ENCODE measurements around the gene LRRC8B. TPM values are rescaled to one million over a fixed set of nuclear protein-coding genes. Genes with fewer than 3 reads are reported as not detected.

LRRC8B gene
- total RNA-seq, 4 donors from 2014 or later, result 7.0 to 10.5 (median 8.7) TPM

DNA sequence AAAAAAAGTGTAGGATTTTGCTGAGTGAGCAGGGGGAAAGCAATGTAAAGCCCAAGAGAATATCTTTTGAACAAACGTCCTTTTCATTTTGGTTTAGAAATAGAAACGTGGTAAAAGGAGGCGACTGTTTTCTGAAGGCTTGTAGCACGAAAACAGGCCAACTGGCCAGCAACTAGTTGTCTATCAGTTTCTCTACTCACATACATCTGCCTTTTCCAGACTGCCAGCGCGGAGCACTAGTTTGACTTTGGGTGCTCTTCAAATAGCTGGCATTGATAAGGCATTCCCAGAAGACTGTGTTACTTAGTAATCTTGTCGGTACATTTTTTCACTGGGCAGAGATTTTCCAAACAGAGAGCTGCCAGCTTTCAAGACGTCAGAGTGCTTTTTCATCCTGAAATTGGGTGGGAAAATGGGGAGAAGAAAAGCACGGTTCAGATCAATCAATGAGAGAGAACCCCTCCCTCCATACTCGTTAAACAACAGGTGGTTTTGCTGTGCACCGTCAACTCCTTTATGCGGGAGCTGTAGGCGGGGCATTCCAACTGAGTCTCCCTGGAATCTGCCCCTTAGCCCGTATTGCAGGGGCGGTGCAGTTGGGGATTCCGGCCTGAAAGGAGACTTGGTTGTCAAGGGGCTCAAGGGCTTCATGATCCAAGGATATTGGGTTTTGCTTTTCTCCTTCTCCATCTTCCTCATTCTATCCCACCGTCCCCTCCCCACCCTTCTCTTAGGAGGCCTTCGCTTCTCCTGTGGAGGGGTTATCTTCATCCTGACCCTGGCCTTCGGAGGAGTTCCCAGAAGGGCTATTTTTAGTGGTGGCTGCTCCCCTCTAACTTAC, 107.4 kb downstream of the LRRC8B start:
- peak; percentile 10 for DNase-seq
- Histone ChIP-seq H3K9me3 (no peaks in the 10 kb centered on the region), H3K4me1 (peaks cover 0 to 17% (median 14%) of the 10 kb centered on the region in 4 donors), H3K27me3 (peaks cover 7% of the 10 kb centered on the region), H3K4me3 (peak overlapping the region; percentile 60 to 83 (median 72)), H3K36me3 (no peaks in the 10 kb centered on the region), H3K27ac (peak overlapping the region; percentile 84 to 87 (median 84))
- in situ Hi-C loops (cut with MboI; ENCODE audit: low pct_ligation_motif_present in 1 of 4, low pct_unique_long_range_greater_than_20kb in 1 of 4, low sequenced_read_pairs in 3 of 4), result loop anchor here in 3 of 4 donors (10.0 to 25.0 kb wide), 3 partner anchors 123 to 355 kb away; partner anchors contain the start of gene ZNF326 (in 1 of the 3)
- WGBS, 2 donors (ENCODE audit: low coverage in 1 of 2), result 42 to 50% methylated on average over 13 to 19 of the region's 19 CpGs
- TF ChIP-seq EP300 (IDR thresholded peaks at IDR 0.05; ENCODE audit: low read depth), result no peak
- TF ChIP-seq CTCF (IDR thresholded peaks at IDR 0.05), result no peak
- TF ChIP-seq POLR2AphosphoS5 (IDR thresholded peaks at IDR 0.05), result no peak
- no peak for TF ChIP-seq POLR2A (IDR thresholded peaks at IDR 0.05)
- intact Hi-C loops (cut with DNase I; ENCODE audit: low total_unique reads), result loop anchor here (5.0 kb wide), 2 partner anchors 130 to 350 kb away; no protein-coding TSS in a partner anchor

DNA sequence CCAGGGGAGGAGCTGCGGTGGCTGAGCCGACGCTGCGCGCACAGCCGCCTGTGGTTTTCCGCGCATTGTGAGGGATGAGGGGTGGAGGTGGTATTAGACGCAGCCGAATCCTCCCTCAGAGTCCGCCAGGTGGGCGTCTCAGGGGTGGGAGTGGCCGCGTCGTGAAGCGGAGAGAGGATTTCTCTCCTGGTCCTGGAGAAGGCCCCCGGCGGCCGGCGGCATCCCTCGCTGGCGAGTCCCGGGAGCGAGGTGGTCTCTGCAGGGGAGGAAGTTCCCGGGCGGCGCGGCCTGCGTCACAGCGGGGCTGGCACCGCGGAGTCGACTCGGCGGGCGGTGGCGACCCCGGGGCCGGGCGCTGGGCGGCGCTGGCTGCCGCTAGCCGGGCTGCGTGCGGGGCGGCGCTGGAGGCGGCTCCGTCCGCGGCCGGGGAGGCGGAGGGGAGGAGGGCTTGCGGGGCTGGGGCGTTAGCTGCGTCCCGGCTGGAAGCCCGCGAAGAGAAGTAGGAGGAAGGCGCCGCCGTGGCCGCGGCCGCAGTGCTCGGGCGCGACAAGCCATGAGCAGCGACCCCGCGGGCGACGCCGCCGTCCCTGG, 108.1 kb downstream of the LRRC8B start, which contains the start of gene LRRC8C:
TSS of gene LRRC8C (plus strand) at position 464 of the 591 bp plus-strand sequence. CDS start 53,354 bp downstream, outside the sequence.
- Histone ChIP-seq H3K4me1 (peaks cover 0 to 17% (median 14%) of the 10 kb centered on the region in 4 donors), H3K27ac (peak within 1 kb of the TSS; percentile 84 to 87 (median 84)), H3K9me3 (no peaks in the 10 kb centered on the region), H3K27me3 (peaks cover 7% of the 10 kb centered on the region), H3K36me3 (no peaks in the 10 kb centered on the region), H3K4me3 (peak within 1 kb of the TSS; percentile 60 to 85 (median 82))
- intact Hi-C loops (cut with DNase I; ENCODE audit: low total_unique reads), result loop anchor here (5.0 kb wide), 2 partner anchors 130 to 350 kb away; no protein-coding TSS in a partner anchor
- peak; percentile 84 for DNase-seq
- peak; percentile 17 for TF ChIP-seq POLR2A (IDR thresholded peaks at IDR 0.05)
- peak in 1 of 3 donors; percentile 32 for TF ChIP-seq POLR2AphosphoS5 (IDR thresholded peaks at IDR 0.05)
- peak in 2 of 5 experiments; percentile 18 to 26 for TF ChIP-seq CTCF (IDR thresholded peaks at IDR 0.05)
- TF ChIP-seq EP300 (IDR thresholded peaks at IDR 0.05; ENCODE audit: low read depth), result no peak
- in situ Hi-C loops (cut with MboI; ENCODE audit: low pct_ligation_motif_present in 1 of 4, low pct_unique_long_range_greater_than_20kb in 1 of 4, low sequenced_read_pairs in 3 of 4), result loop anchor here in 3 of 4 donors (10.0 to 25.0 kb wide), 3 partner anchors 122 to 355 kb away; partner anchors contain the start of gene ZNF326 (in 1 of the 3)
- 1% methylated on average over 64 of the region's 76 CpGs; no CpG with 5 or more reads in 1 of the 2 donors for WGBS, 2 donors (ENCODE audit: low coverage in 1 of 2)

DNA sequence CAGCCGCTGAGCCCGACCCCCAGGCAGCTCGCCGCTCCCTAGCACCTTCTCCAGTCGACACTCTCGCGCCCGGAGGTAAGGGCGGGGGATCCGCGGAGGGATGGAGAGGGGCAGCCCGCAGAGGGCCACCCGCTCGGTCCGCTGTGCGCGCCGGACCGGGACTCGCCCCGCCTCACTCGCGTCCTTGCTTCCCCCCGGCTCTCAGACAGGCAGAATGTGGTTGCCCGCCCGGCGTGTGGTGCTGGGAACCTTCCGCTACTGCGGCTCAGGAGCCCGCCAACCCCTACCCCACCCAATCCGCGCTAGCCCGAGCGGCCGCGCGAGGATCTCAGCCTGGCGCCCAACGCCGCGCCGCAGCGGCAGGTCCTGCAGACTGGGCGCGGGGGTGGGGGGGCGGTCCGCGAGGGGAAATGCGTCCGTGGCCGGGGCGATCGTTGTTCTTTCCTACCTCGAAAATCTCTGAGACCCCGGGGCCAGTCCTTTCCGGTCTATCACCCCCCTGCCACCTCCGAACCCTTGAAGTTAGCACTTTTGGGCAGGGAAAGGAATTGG, 108.7 kb downstream of the LRRC8B start:
- H3K27ac ChIP-seq, result peak overlapping the region; percentile 84 to 87 (median 84)
- no peaks in the 10 kb centered on the region for H3K9me3 ChIP-seq
- in situ Hi-C loops (cut with MboI; ENCODE audit: low pct_ligation_motif_present in 1 of 4, low pct_unique_long_range_greater_than_20kb in 1 of 4, low sequenced_read_pairs in 3 of 4) (loop anchor here in 3 of 4 donors (10.0 to 25.0 kb wide), 3 partner anchors 121 to 354 kb away; partner anchors contain the start of gene ZNF326 (in 1 of the 3)), intact Hi-C loops (cut with DNase I; ENCODE audit: low total_unique reads) (loop anchor here (5.0 kb wide), 2 partner anchors 129 to 349 kb away; no protein-coding TSS in a partner anchor)
- 0% methylated on average over 35 of the region's 57 CpGs; no CpG with 5 or more reads in 1 of the 2 donors for WGBS, 2 donors (ENCODE audit: low coverage in 1 of 2)
- TF ChIP-seq POLR2A (IDR thresholded peaks at IDR 0.05), result no peak
- TF ChIP-seq EP300 (IDR thresholded peaks at IDR 0.05; ENCODE audit: low read depth), result no peak
- no peak for TF ChIP-seq POLR2AphosphoS5 (IDR thresholded peaks at IDR 0.05)
- no peak for TF ChIP-seq CTCF (IDR thresholded peaks at IDR 0.05)
- DNase-seq, result peak; percentile 60
- peaks cover 0 to 17% (median 14%) of the 10 kb centered on the region in 4 donors for H3K4me1 ChIP-seq
- H3K27me3 ChIP-seq, result peaks cover 7% of the 10 kb centered on the region
- peak overlapping the region; percentile 60 to 85 (median 82) for H3K4me3 ChIP-seq
- H3K36me3 ChIP-seq, result no peaks in the 10 kb centered on the region
